Astrocyte of the cerebellum (primary cell): ENCODE data around the gene PRKACG.

Experiments
- DNase-seq: peaks from one replicate; pipeline ENCODE4 v3.0.0-alpha.2; 2011; ENCODE audit warnings: low read depth
- H3K4me3 ChIP-seq: 2 replicates; pipeline ENCODE4 v1.5.1; 2011; ENCODE audit warnings: mild to moderate bottlenecking, low read depth, low read length, moderate library complexity
- in situ Hi-C: cut with HindIII; loops from 2 replicates; pipeline ENCODE4 v1.10.0; 2017; ENCODE audit warnings: low sequenced_read_pairs
- TF ChIP-seq, protein P1 (sequence below): IDR thresholded peaks from 2 replicates; pipeline ENCODE4 v1.5.1; 2012; ENCODE audit warnings: low read length, low read depth, moderate library complexity, mild to moderate bottlenecking; ENCODE audit errors: missing control alignments

The PRKACG gene

DNA sequence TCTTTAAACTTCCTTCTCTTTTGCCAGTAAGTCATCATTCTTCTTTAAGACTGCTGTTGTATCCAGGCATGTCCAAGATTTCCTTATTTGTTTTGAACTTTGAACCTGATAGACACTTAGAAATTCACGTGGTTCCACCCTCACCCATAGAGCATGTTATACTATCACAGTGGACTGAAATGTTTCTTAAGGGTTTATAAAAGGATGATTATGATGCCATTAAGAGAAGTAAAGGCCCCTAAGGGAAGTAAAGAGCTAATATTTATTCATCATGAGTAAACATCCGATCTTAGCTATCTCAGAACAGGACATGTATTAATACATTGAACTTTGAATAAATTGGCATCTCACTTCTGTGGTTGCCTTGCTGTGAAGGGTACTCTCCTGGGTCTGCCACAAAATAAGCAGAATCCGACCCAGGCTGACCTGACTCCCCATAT is 49.8 kb downstream of the PRKACG start:
- no peak for DNase-seq
- H3K4me3 ChIP-seq, result no peak overlapping the region
- TF ChIP-seq, protein P1, sequence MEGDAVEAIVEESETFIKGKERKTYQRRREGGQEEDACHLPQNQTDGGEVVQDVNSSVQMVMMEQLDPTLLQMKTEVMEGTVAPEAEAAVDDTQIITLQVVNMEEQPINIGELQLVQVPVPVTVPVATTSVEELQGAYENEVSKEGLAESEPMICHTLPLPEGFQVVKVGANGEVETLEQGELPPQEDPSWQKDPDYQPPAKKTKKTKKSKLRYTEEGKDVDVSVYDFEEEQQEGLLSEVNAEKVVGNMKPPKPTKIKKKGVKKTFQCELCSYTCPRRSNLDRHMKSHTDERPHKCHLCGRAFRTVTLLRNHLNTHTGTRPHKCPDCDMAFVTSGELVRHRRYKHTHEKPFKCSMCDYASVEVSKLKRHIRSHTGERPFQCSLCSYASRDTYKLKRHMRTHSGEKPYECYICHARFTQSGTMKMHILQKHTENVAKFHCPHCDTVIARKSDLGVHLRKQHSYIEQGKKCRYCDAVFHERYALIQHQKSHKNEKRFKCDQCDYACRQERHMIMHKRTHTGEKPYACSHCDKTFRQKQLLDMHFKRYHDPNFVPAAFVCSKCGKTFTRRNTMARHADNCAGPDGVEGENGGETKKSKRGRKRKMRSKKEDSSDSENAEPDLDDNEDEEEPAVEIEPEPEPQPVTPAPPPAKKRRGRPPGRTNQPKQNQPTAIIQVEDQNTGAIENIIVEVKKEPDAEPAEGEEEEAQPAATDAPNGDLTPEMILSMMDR, result no peak
- in situ Hi-C loops, result no loop called here

DNA sequence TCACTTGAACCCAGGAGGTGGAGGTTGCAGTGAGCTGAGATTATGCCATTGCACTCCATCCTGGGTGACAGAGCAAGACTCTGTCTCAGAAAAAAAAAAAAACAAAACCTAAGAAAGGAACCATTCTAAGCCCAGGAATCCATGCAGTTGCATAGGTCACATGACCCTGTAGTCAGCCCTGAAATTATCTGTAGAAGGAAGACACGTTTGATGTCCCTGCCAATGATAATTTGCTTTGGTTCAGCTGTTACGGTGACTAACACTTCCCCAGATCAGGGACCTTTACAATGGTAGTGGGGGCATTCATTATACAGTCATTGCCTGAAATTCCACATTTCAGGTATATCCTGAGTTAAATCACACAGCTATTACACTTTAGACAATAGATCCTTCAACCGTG is 50.5 kb downstream of the PRKACG start:
- DNase-seq, result no peak
- TF ChIP-seq, protein P1, result no peak
- in situ Hi-C loops, result no loop called here
- no peak overlapping the region for H3K4me3 ChIP-seq
